Upper lobe of left lung (tissue), 4 donors: ENCODE measurements around the gene MTERF2.

Experiments used
- EP300 ChIP-seq, 4 donors: sonication (generic); formaldehyde crosslinking; IDR thresholded peaks; one replicate each; pipeline ENCODE4 v1.5.1; 2017; ENCODE audit warnings: antibody characterized with exemption in 4 of 4, control low read depth in 2 of 4
- POLR2A ChIP-seq, 4 donors: fragments of 450-650 bp; IDR thresholded peaks; one replicate each; pipeline ENCODE4 v1.5.1; 2016 to 2017; ENCODE audit warnings: antibody characterized with exemption in 4 of 4, mild to moderate bottlenecking in 2 of 4
- POLR2AphosphoS5 ChIP-seq, 2 donors: sonication (generic); formaldehyde crosslinking; IDR thresholded peaks; one replicate each; pipeline ENCODE4 v1.5.1; 2017; ENCODE audit warnings: antibody characterized with exemption in 2 of 2
- TF ChIP-seq, protein P1 (sequence below), 6 experiments: fragments of 450-650 bp in 4 of 6; fragments of 200-600 bp in 2 of 6; sonication (generic) in 2 of 6; IDR thresholded peaks; one replicate each; pipeline ENCODE4 v1.5.1; 2016 to 2019; ENCODE audit warnings: antibody characterized with exemption in 6 of 6

GRCh38 chr12:106947461-106947860 lies 39.5 kb downstream of the MTERF2 start:
- TF ChIP-seq, protein P1, sequence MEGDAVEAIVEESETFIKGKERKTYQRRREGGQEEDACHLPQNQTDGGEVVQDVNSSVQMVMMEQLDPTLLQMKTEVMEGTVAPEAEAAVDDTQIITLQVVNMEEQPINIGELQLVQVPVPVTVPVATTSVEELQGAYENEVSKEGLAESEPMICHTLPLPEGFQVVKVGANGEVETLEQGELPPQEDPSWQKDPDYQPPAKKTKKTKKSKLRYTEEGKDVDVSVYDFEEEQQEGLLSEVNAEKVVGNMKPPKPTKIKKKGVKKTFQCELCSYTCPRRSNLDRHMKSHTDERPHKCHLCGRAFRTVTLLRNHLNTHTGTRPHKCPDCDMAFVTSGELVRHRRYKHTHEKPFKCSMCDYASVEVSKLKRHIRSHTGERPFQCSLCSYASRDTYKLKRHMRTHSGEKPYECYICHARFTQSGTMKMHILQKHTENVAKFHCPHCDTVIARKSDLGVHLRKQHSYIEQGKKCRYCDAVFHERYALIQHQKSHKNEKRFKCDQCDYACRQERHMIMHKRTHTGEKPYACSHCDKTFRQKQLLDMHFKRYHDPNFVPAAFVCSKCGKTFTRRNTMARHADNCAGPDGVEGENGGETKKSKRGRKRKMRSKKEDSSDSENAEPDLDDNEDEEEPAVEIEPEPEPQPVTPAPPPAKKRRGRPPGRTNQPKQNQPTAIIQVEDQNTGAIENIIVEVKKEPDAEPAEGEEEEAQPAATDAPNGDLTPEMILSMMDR (IDR thresholded peaks at IDR 0.05): no peak
- TF ChIP-seq POLR2A (IDR thresholded peaks at IDR 0.05): no peak
- no peak for TF ChIP-seq POLR2AphosphoS5 (IDR thresholded peaks at IDR 0.05)
- no peak for TF ChIP-seq EP300 (IDR thresholded peaks at IDR 0.05)
